T-helper 1 cell treated with Interleukin-12 subunit alpha and Interleukin-12 subunit beta and Interleukin-4 antibody, amounts not matched to agents 30 μg/mL and 1 μg/mL, for 36 hours (primary cell): ENCODE data around the gene CBX2.

Source experiments
- H3K27ac Mint-ChIP-seq: one replicate; pipeline ENCODE4 v1.8.0; 2021; ENCODE audit warnings: mild to moderate bottlenecking, mixed read lengths
- H3K27me3 Mint-ChIP-seq: one replicate; pipeline ENCODE4 v1.8.0; 2021; ENCODE audit warnings: low read depth, mixed read lengths
- H3K36me3 Mint-ChIP-seq: one replicate; pipeline ENCODE4 v1.8.0; 2021; ENCODE audit warnings: low read depth, mixed read lengths
- H3K4me1 Mint-ChIP-seq: one replicate; pipeline ENCODE4 v1.8.0; 2021; ENCODE audit warnings: low read depth, mixed read lengths
- H3K4me3 Mint-ChIP-seq: one replicate; pipeline ENCODE4 v1.8.0; 2021; ENCODE audit warnings: mild to moderate bottlenecking, moderate library complexity, mixed read lengths
- H3K9me3 Mint-ChIP-seq: one replicate; pipeline ENCODE4 v1.8.0; 2021; ENCODE audit warnings: mixed read lengths

Gene CBX2

GRCh38 chr17:79795795-79796443 is 18.0 kb downstream of the CBX2 start:
- H3K27me3 Mint-ChIP-seq = peaks cover 45% of the 10 kb centered on the region

GRCh38 chr17:79796444-79796762 is 18.5 kb downstream of the CBX2 start:
- H3K9me3 Mint-ChIP-seq = no peaks in the 10 kb centered on the region
- peaks cover 15% of the 10 kb centered on the region for H3K36me3 Mint-ChIP-seq
- H3K4me3 Mint-ChIP-seq = peak overlapping the region; percentile 84
- peaks cover 23% of the 10 kb centered on the region for H3K4me1 Mint-ChIP-seq
- peak overlapping the region; percentile 49 for H3K27ac Mint-ChIP-seq
- H3K27me3 Mint-ChIP-seq = peaks cover 41% of the 10 kb centered on the region

More at GRCh38 chr17:79795795-79796443, 18.0 kb downstream of the CBX2 start:
- peaks cover 15% of the 10 kb centered on the region for H3K36me3 Mint-ChIP-seq
- H3K27ac Mint-ChIP-seq = no peak overlapping the region
- H3K4me1 Mint-ChIP-seq = peaks cover 23% of the 10 kb centered on the region
- no peaks in the 10 kb centered on the region for H3K9me3 Mint-ChIP-seq
- peak overlapping the region; percentile 84 for H3K4me3 Mint-ChIP-seq

- Mint-ChIP-seq H3K27me3 (peaks cover 43% of the 10 kb centered on the region), H3K4me1 (peaks cover 23% of the 10 kb centered on the region), H3K9me3 (no peaks in the 10 kb centered on the region), H3K4me3 (peak within 1 kb of the TSS; percentile 84), H3K36me3 (peaks cover 15% of the 10 kb centered on the region), H3K27ac (peak within 1 kb of the TSS; percentile 87)
These were observed 19.0 kb downstream of the CBX2 start, which contains the start of gene CBX8 for GRCh38 chr17:79796763-79797491. TSS of gene CBX8 (minus strand) at chr17:79797077. CDS start at chr17:79796998, 79 bp downstream.

GRCh38 chr17:79797492-79798298 is 19.7 kb downstream of the CBX2 start:
- peaks cover 23% of the 10 kb centered on the region for H3K4me1 Mint-ChIP-seq
- H3K36me3 Mint-ChIP-seq = peaks cover 15% of the 10 kb centered on the region
- H3K9me3 Mint-ChIP-seq = no peaks in the 10 kb centered on the region
- H3K27ac Mint-ChIP-seq = no peak overlapping the region
- peaks cover 43% of the 10 kb centered on the region for H3K27me3 Mint-ChIP-seq
- no peak overlapping the region for H3K4me3 Mint-ChIP-seq

GRCh38 chr17:79798299-79799173 is 20.6 kb downstream of the CBX2 start:
- H3K4me3 Mint-ChIP-seq = peak overlapping the region; percentile 49
- H3K36me3 Mint-ChIP-seq = peaks cover 14% of the 10 kb centered on the region
- H3K27ac Mint-ChIP-seq = peak overlapping the region; percentile 58
- no peaks in the 10 kb centered on the region for H3K9me3 Mint-ChIP-seq
- peaks cover 46% of the 10 kb centered on the region for H3K27me3 Mint-ChIP-seq
- peaks cover 23% of the 10 kb centered on the region for H3K4me1 Mint-ChIP-seq

- peak overlapping the region; percentile 51 for H3K4me3 Mint-ChIP-seq
- H3K4me1 Mint-ChIP-seq = peaks cover 25% of the 10 kb centered on the region
- peaks cover 45% of the 10 kb centered on the region for H3K27me3 Mint-ChIP-seq
- H3K9me3 Mint-ChIP-seq = no peaks in the 10 kb centered on the region
- peak overlapping the region; percentile 77 for H3K27ac Mint-ChIP-seq
- H3K36me3 Mint-ChIP-seq = peaks cover 12% of the 10 kb centered on the region
These were observed 21.2 kb downstream of the CBX2 start for GRCh38 chr17:79799174-79799537.

GRCh38 chr17:79799538-79800324 is 21.8 kb downstream of the CBX2 start:
- Mint-ChIP-seq H3K27ac (peak overlapping the region; percentile 89), H3K27me3 (peaks cover 51% of the 10 kb centered on the region), H3K4me1 (peaks cover 30% of the 10 kb centered on the region), H3K4me3 (peak overlapping the region; percentile 51), H3K36me3 (peaks cover 15% of the 10 kb centered on the region), H3K9me3 (peaks cover 4% of the 10 kb centered on the region)

GRCh38 chr17:79800325-79801155 is 22.6 kb downstream of the CBX2 start:
- Mint-ChIP-seq H3K4me3 (peak overlapping the region; percentile 64), H3K27ac (peak overlapping the region; percentile 89), H3K36me3 (peaks cover 14% of the 10 kb centered on the region), H3K27me3 (peaks cover 59% of the 10 kb centered on the region), H3K9me3 (peaks cover 4% of the 10 kb centered on the region), H3K4me1 (peaks cover 38% of the 10 kb centered on the region)

GRCh38 chr17:79801156-79802038 is 23.4 kb downstream of the CBX2 start:
- Mint-ChIP-seq H3K36me3 (peaks cover 11% of the 10 kb centered on the region), H3K4me3 (no peak overlapping the region), H3K27me3 (peaks cover 67% of the 10 kb centered on the region), H3K27ac (peak overlapping the region; percentile 41), H3K4me1 (peaks cover 32% of the 10 kb centered on the region), H3K9me3 (peaks cover 4% of the 10 kb centered on the region)

- peaks cover 75% of the 10 kb centered on the region for H3K27me3 Mint-ChIP-seq
- no peak overlapping the region for H3K4me3 Mint-ChIP-seq
- H3K9me3 Mint-ChIP-seq = peaks cover 4% of the 10 kb centered on the region
- peaks cover 31% of the 10 kb centered on the region for H3K4me1 Mint-ChIP-seq
- H3K27ac Mint-ChIP-seq = no peak overlapping the region
- peaks cover 9% of the 10 kb centered on the region for H3K36me3 Mint-ChIP-seq
These were observed 24.2 kb downstream of the CBX2 start for GRCh38 chr17:79802039-79802735.

GRCh38 chr17:79802736-79803420 is 24.9 kb downstream of the CBX2 start:
- Mint-ChIP-seq H3K4me1 (peaks cover 31% of the 10 kb centered on the region), H3K36me3 (peaks cover 9% of the 10 kb centered on the region), H3K9me3 (peaks cover 4% of the 10 kb centered on the region), H3K4me3 (no peak overlapping the region), H3K27me3 (peaks cover 82% of the 10 kb centered on the region), H3K27ac (no peak overlapping the region)
